Measurements from ENCODE around the gene FLYWCH1. TPM values are rescaled to one million over a fixed set of nuclear protein-coding genes. Genes with fewer than 3 reads are reported as not detected.

FLYWCH1 gene
- total RNA-seq, 6 experiments from 2014 or later: 30.3 to 34.9 (median 33.7) TPM

GRCh38 chr16:2896480-2897010 is 15.2 kb upstream of the FLYWCH1 start:
- Mint-ChIP-seq H3K9me3 (no peaks in the 10 kb centered on the region), H3K27ac (no peak overlapping the region), H3K4me3 (no peak overlapping the region), H3K36me3 (ENCODE audit: low read depth) (no peaks in the 10 kb centered on the region), H3K27me3 (ENCODE audit: insufficient read depth) (no peaks in the 10 kb centered on the region; the same call in 1 of the 2 replicates), H3K4me1 (ENCODE audit: low read depth) (no peaks in the 10 kb centered on the region; the same call in 1 of the 2 replicates)
- TF ChIP-seq CTCF (IDR thresholded peaks at IDR 0.05): no peak
- no peak for DNase-seq

GRCh38 chr16:2897110-2897509 is 14.6 kb upstream of the FLYWCH1 start:
- no peak overlapping the region for H3K4me3 Mint-ChIP-seq
- H3K9me3 Mint-ChIP-seq: no peaks in the 10 kb centered on the region
- DNase-seq: no peak
- no peak overlapping the region for H3K27ac Mint-ChIP-seq
- H3K36me3 Mint-ChIP-seq (ENCODE audit: low read depth): no peaks in the 10 kb centered on the region
- no peak for TF ChIP-seq CTCF (IDR thresholded peaks at IDR 0.05)
- no peaks in the 10 kb centered on the region; the same call in 1 of the 2 replicates for H3K27me3 Mint-ChIP-seq (ENCODE audit: insufficient read depth)
- no peaks in the 10 kb centered on the region; the same call in 1 of the 2 replicates for H3K4me1 Mint-ChIP-seq (ENCODE audit: low read depth)

GRCh38 chr16:2898831-2899563 is 12.7 kb upstream of the FLYWCH1 start:
- Mint-ChIP-seq H3K27me3 (ENCODE audit: insufficient read depth) (peaks cover 2% of the 10 kb centered on the region; the same call in 1 of the 2 replicates), H3K4me3 (no peak overlapping the region), H3K27ac (no peak overlapping the region), H3K36me3 (ENCODE audit: low read depth) (no peaks in the 10 kb centered on the region), H3K4me1 (ENCODE audit: low read depth) (peaks cover 5% of the 10 kb centered on the region), H3K9me3 (no peaks in the 10 kb centered on the region)
- no peak for DNase-seq
- no peak for TF ChIP-seq CTCF (IDR thresholded peaks at IDR 0.05)

- Mint-ChIP-seq H3K27me3 (ENCODE audit: insufficient read depth) (peaks cover 3% of the 10 kb centered on the region), H3K4me3 (no peak overlapping the region), H3K27ac (no peak overlapping the region), H3K9me3 (no peaks in the 10 kb centered on the region), H3K4me1 (ENCODE audit: low read depth) (peaks cover 8% of the 10 kb centered on the region), H3K36me3 (ENCODE audit: low read depth) (no peaks in the 10 kb centered on the region)
- DNase-seq: no peak
- TF ChIP-seq CTCF (IDR thresholded peaks at IDR 0.05): no peak
Observed at GRCh38 chr16:2899564-2900072, 12.1 kb upstream of the FLYWCH1 start.

- no peak overlapping the region for H3K27ac Mint-ChIP-seq
- peaks cover 8% of the 10 kb centered on the region for H3K4me1 Mint-ChIP-seq (ENCODE audit: low read depth)
- H3K36me3 Mint-ChIP-seq (ENCODE audit: low read depth): no peaks in the 10 kb centered on the region
- H3K27me3 Mint-ChIP-seq (ENCODE audit: insufficient read depth): peaks cover 6% of the 10 kb centered on the region
- no peak for TF ChIP-seq CTCF (IDR thresholded peaks at IDR 0.05)
- no peak overlapping the region for H3K4me3 Mint-ChIP-seq
- no peaks in the 10 kb centered on the region for H3K9me3 Mint-ChIP-seq
- no peak for DNase-seq
Observed at GRCh38 chr16:2900526-2901075, 11.1 kb upstream of the FLYWCH1 start.

Measured in HFFc6 (cell line).